Stomach (tissue), 4 donors: ENCODE results near the gene RANBP17.

ENCODE experiments used
- EP300 ChIP-seq: sonication (generic); formaldehyde crosslinking; IDR thresholded peaks from one replicate; pipeline ENCODE4 v1.6.1; 2017; ENCODE audit warnings: antibody characterized with exemption
- POLR2A ChIP-seq, 4 donors: fragments of 450-650 bp; IDR thresholded peaks; one replicate each; pipeline ENCODE4 v1.6.1; 2016; ENCODE audit warnings: antibody characterized with exemption in 4 of 4, control low read depth in 2 of 4, mild to moderate bottlenecking in 1 of 4, moderate library complexity in 1 of 4
- TF ChIP-seq, protein P1 (sequence below), 7 experiments: fragments of 450-650 bp in 4 of 7; fragments of 200-600 bp in 3 of 7; sonication (generic) in 3 of 7; IDR thresholded peaks; one replicate each; pipeline ENCODE4 v1.5.1; 2016 to 2019; ENCODE audit warnings: antibody characterized with exemption in 7 of 7, control low read depth in 2 of 7, mild to moderate bottlenecking in 1 of 7

GRCh38 chr5:171010086-171010485, 148.3 kb downstream of the RANBP17 start:
- TF ChIP-seq, protein P1, sequence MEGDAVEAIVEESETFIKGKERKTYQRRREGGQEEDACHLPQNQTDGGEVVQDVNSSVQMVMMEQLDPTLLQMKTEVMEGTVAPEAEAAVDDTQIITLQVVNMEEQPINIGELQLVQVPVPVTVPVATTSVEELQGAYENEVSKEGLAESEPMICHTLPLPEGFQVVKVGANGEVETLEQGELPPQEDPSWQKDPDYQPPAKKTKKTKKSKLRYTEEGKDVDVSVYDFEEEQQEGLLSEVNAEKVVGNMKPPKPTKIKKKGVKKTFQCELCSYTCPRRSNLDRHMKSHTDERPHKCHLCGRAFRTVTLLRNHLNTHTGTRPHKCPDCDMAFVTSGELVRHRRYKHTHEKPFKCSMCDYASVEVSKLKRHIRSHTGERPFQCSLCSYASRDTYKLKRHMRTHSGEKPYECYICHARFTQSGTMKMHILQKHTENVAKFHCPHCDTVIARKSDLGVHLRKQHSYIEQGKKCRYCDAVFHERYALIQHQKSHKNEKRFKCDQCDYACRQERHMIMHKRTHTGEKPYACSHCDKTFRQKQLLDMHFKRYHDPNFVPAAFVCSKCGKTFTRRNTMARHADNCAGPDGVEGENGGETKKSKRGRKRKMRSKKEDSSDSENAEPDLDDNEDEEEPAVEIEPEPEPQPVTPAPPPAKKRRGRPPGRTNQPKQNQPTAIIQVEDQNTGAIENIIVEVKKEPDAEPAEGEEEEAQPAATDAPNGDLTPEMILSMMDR (IDR thresholded peaks at IDR 0.05) = no peak
- no peak for TF ChIP-seq EP300
- TF ChIP-seq POLR2A (IDR thresholded peaks at IDR 0.05) = no peak
